OCI-LY1 (cell line): ENCODE results near the gene MAP1LC3A.

Source experiments
- H2AFZ ChIP-seq: fragments of 200-600 bp; sonication (generic), shearing (Covaris generic); 2 replicates; pipeline ENCODE4 v1.6.0; 2014; ENCODE audit warnings: antibody characterized with exemption, mild to moderate bottlenecking, low read length
- H3F3A ChIP-seq: fragments of 200-600 bp; sonication (generic), shearing (Covaris generic); 2 replicates; pipeline ENCODE4 v1.6.0; 2014; ENCODE audit warnings: mild to moderate bottlenecking, antibody characterized with exemption, low read length, moderate library complexity; ENCODE audit not compliant: insufficient read depth
- H3K27ac ChIP-seq: fragments of 200-600 bp; sonication (generic); 2 replicates; pipeline ENCODE4 v1.5.1; 2014; ENCODE audit warnings: low read length, mixed run types, mild to moderate bottlenecking, low read depth; ENCODE audit not compliant: poor library complexity, severe bottlenecking
- H3K27me3 ChIP-seq: fragments of 200-600 bp; sonication (generic); 2 replicates; pipeline ENCODE4 v1.6.0; 2014; ENCODE audit warnings: antibody characterized with exemption, mild to moderate bottlenecking, low read length, moderate library complexity; ENCODE audit not compliant: insufficient read depth
- H3K36me3 ChIP-seq: fragments of 200-600 bp; sonication (generic); 2 replicates; pipeline ENCODE4 v1.6.1; 2014; ENCODE audit warnings: mild to moderate bottlenecking, antibody characterized with exemption, low read length, moderate library complexity, mixed read lengths; ENCODE audit not compliant: insufficient read depth
- H3K4me1 ChIP-seq: fragments of 200-600 bp; sonication (generic); 2 replicates; pipeline ENCODE4 v1.5.1; 2014; ENCODE audit warnings: mild to moderate bottlenecking, low read length, moderate library complexity; ENCODE audit not compliant: insufficient read depth, severe bottlenecking
- H3K4me2 ChIP-seq: fragments of 200-600 bp; sonication (generic), shearing (Covaris generic); 2 replicates; pipeline ENCODE4 v1.6.1; 2014; ENCODE audit warnings: low read length
- H3K4me3 ChIP-seq: fragments of 200-600 bp; sonication (generic); 2 replicates; pipeline ENCODE4 v1.5.1; 2014; ENCODE audit warnings: low read length, low read depth, mild to moderate bottlenecking, mixed read lengths; ENCODE audit not compliant: poor library complexity, severe bottlenecking
- H3K79me2 ChIP-seq: fragments of 200-600 bp; shearing (Covaris generic); 2 replicates; pipeline ENCODE4 v1.6.1; 2016; ENCODE audit warnings: mixed run types, low read length, mixed read lengths; ENCODE audit not compliant: insufficient read depth
- H3K9ac ChIP-seq: fragments of 200-600 bp; sonication (generic), shearing (Covaris generic); 2 replicates; pipeline ENCODE4 v1.6.1; 2014; ENCODE audit warnings: mild to moderate bottlenecking, low read length, mixed read lengths
- H3K9me2 ChIP-seq: fragments of 200-600 bp; sonication (generic), shearing (Covaris generic); 2 replicates; pipeline ENCODE4 v1.6.1; 2014; ENCODE audit warnings: low read depth, mild to moderate bottlenecking, low read length, mixed read lengths
- H3K9me3 ChIP-seq: fragments of 200-600 bp; shearing (Covaris generic); 2 replicates; pipeline ENCODE4 v1.6.1; 2014; ENCODE audit warnings: low read length, mixed read lengths
- H4K20me1 ChIP-seq: fragments of 200-600 bp; sonication (generic), shearing (Covaris generic); 2 replicates; pipeline ENCODE4 v1.6.0; 2016; ENCODE audit warnings: mild to moderate bottlenecking, low read length; ENCODE audit not compliant: insufficient read depth
- CTCF ChIP-seq: fragments of 200-600 bp; sonication (generic), shearing (Covaris generic); IDR thresholded peaks from 2 replicates; pipeline ENCODE4 v1.5.1; 2017; ENCODE audit warnings: mild to moderate bottlenecking, antibody characterized with exemption, low read length, moderate library complexity, mixed read lengths
- EZH2 ChIP-seq: fragments of 200-600 bp; sonication (generic), shearing (Covaris generic); IDR thresholded peaks from 2 replicates; pipeline ENCODE4 v1.8.0; 2017; ENCODE audit warnings: borderline replicate concordance, mixed run types, mild to moderate bottlenecking, antibody characterized with exemption, low read length, moderate library complexity, mixed read lengths

The MAP1LC3A gene

GRCh38 chr20:34557936-34558319 is 590 bp upstream of the MAP1LC3A start:
- Histone ChIP-seq H3K79me2 (no peaks in the 10 kb centered on the region), H3F3A (no peaks in the 10 kb centered on the region), H4K20me1 (no peaks in the 10 kb centered on the region), H3K27ac (no peak overlapping the region), H3K9me3 (no peaks in the 10 kb centered on the region), H3K36me3 (no peaks in the 10 kb centered on the region), H3K4me3 (peak overlapping the region; percentile 76), H3K9me2 (no peaks in the 10 kb centered on the region), H3K4me1 (peaks cover 5% of the 10 kb centered on the region), H3K4me2 (peak overlapping the region; percentile 85), H3K9ac (peak overlapping the region; percentile 65), H2AFZ (peak overlapping the region; percentile 93), H3K27me3 (no peaks in the 10 kb centered on the region)
- TF ChIP-seq CTCF: no peak
- no peak for TF ChIP-seq EZH2

GRCh38 chr20:34559311-34560140 is 1.0 kb downstream of the MAP1LC3A start:
- H3K36me3 ChIP-seq: no peaks in the 10 kb centered on the region
- no peaks in the 10 kb centered on the region for H3K27me3 ChIP-seq
- peaks cover 5% of the 10 kb centered on the region for H3K4me1 ChIP-seq
- H3K27ac ChIP-seq: no peak overlapping the region
- no peaks in the 10 kb centered on the region for H3K9me2 ChIP-seq
- peak overlapping the region; percentile 76 for H3K4me3 ChIP-seq
- H3F3A ChIP-seq: no peaks in the 10 kb centered on the region
- H4K20me1 ChIP-seq: no peaks in the 10 kb centered on the region
- H3K9me3 ChIP-seq: no peaks in the 10 kb centered on the region
- H3K4me2 ChIP-seq: peak overlapping the region; percentile 85; the same call in 1 of the 2 replicates
- no peaks in the 10 kb centered on the region for H3K79me2 ChIP-seq
- TF ChIP-seq EZH2: no peak
- no peak for TF ChIP-seq CTCF
- no peak overlapping the region for H3K9ac ChIP-seq
- no peak overlapping the region for H2AFZ ChIP-seq

GRCh38 chr20:34560141-34560523 is 1.6 kb downstream of the MAP1LC3A start:
- no peaks in the 10 kb centered on the region for H4K20me1 ChIP-seq
- no peaks in the 10 kb centered on the region for H3K79me2 ChIP-seq
- H3K4me3 ChIP-seq: no peak overlapping the region
- H3K4me1 ChIP-seq: peaks cover 5% of the 10 kb centered on the region
- H3K27me3 ChIP-seq: no peaks in the 10 kb centered on the region
- TF ChIP-seq EZH2: no peak
- no peak for TF ChIP-seq CTCF
- H3K36me3 ChIP-seq: no peaks in the 10 kb centered on the region
- no peaks in the 10 kb centered on the region for H3F3A ChIP-seq
- H3K9ac ChIP-seq: no peak overlapping the region
- no peak overlapping the region for H2AFZ ChIP-seq
- no peak overlapping the region for H3K4me2 ChIP-seq
- no peaks in the 10 kb centered on the region for H3K9me3 ChIP-seq
- no peaks in the 10 kb centered on the region for H3K9me2 ChIP-seq
- H3K27ac ChIP-seq: no peak overlapping the region
